K562 (cell line): ENCODE data around the gene AGAP3. TPM values are rescaled to one million over a fixed set of nuclear protein-coding genes. Genes with fewer than 3 reads are reported as not detected.

ENCODE experiments used
- ATF7 ChIP-seq: fragments of 450-650 bp; IDR thresholded peaks from 2 replicates; pipeline ENCODE4 v1.7.1; 2014; ENCODE audit warnings: mild to moderate bottlenecking, moderate library complexity
- HDAC2 ChIP-seq: fragments of 450-650 bp; IDR thresholded peaks from 2 replicates; pipeline ENCODE4 v1.6.1; 2016; ENCODE audit warnings: mild to moderate bottlenecking
- HDGF ChIP-seq: fragments of 450-650 bp; IDR thresholded peaks from 2 replicates; pipeline ENCODE4 v1.6.1; 2016
- JUN ChIP-seq, 2 experiments: sonication (generic) in 1 of 2; formaldehyde crosslinking in 1 of 2; IDR thresholded peaks; 2 replicates each; pipeline versions ENCODE4 v1.6.1 to v1.8.0; 2012 to 2022; ENCODE audit warnings: borderline replicate concordance in 2 of 2, mild to moderate bottlenecking in 2 of 2, improper control_type of control experiment in 1 of 2, low read depth in 1 of 2, low read length in 1 of 2, missing genetic modification reagents in 1 of 2
- NCOA4 ChIP-seq: fragments of 450-650 bp; IDR thresholded peaks from 2 replicates; pipeline ENCODE4 v1.6.1; 2018; ENCODE audit warnings: mild to moderate bottlenecking; ENCODE audit not compliant: partially characterized antibody
- PHB2 ChIP-seq: fragments of 450-650 bp; IDR thresholded peaks from 2 replicates; pipeline ENCODE4 v1.6.1; 2017; ENCODE audit warnings: low read depth
- PTTG1 ChIP-seq: fragments of 450-650 bp; IDR thresholded peaks from 2 replicates; pipeline ENCODE4 v1.6.1; 2016; ENCODE audit warnings: low read depth, mild to moderate bottlenecking, missing genetic modification characterization, missing compliant biosample characterization
- RBM14 ChIP-seq: fragments of 200-400 bp; formaldehyde crosslinking; IDR thresholded peaks from 2 replicates; pipeline ENCODE4 v1.6.1; 2018; ENCODE audit warnings: low read depth, mild to moderate bottlenecking, low read length, moderate library complexity, borderline replicate concordance; ENCODE audit not compliant: insufficient read depth
- SMAD1 ChIP-seq: fragments of 150-350 bp; IDR thresholded peaks from 2 replicates; pipeline ENCODE4 v1.6.1; 2014; ENCODE audit warnings: low read length, low read depth; ENCODE audit not compliant: partially characterized antibody
- SMARCA5 ChIP-seq: fragments of 450-650 bp; IDR thresholded peaks from 2 replicates; pipeline ENCODE4 v1.6.1; 2016
- ZNF436 ChIP-seq: fragments of 250-450, 450-650 bp; sonication (Bioruptor Pico); formaldehyde crosslinking; IDR thresholded peaks from 2 replicates; pipeline ENCODE4 v1.7.0; 2020; ENCODE audit warnings: mild to moderate bottlenecking
- ZNF79 ChIP-seq: fragments of 250-450 bp; sonication (Bioruptor Pico); IDR thresholded peaks from 2 replicates; pipeline ENCODE4 v1.4.0; 2020; ENCODE audit warnings: low read depth, mild to moderate bottlenecking, moderate library complexity
- polyA plus RNA-seq, 8 experiments: library from polyadenylated mRNA; depleted of rRNA in 4 of 8; stranded (reverse) in 5 of 8; unstranded in 3 of 8; fragments of >200 nt; fragmentation: Nextera tagmentation in 2 of 8; fragmentation: Illumina TruSeq in 1 of 8; extraction: Ambion mirVana in 2 of 8; extraction: Trizol in 1 of 8; gene quantifications; 2 replicates each; pipeline versions ENCODE4 v1.2.1 to v1.2.3, GENCODE V29; 2011 to 2014; ENCODE audit warnings: inconsistent platforms in 1 of 8, missing spikeins in 1 of 8
- total RNA-seq, 7 experiments: library from RNA; depleted of rRNA in 6 of 7; stranded (reverse); fragments of >200 nt in 6 of 7; fragmentation: Illumina TruSeq in 2 of 7; extraction: Trizol in 2 of 7; gene quantifications; 2 replicates each; pipeline versions ENCODE4 v1.2.1 to v1.2.3, GENCODE V29; 2011 to 2021; ENCODE audit warnings: low replicate concordance in 1 of 7
- TF ChIP-seq, protein P1 (sequence below): fragments of 450-650 bp; IDR thresholded peaks from 2 replicates; pipeline ENCODE4 v1.6.1; 2018; ENCODE audit not compliant: partially characterized antibody
- TF ChIP-seq, protein P2 (sequence below): fragments of 250-450 bp; sonication (Bioruptor Pico); IDR thresholded peaks from 2 replicates; pipeline ENCODE4 v1.4.0; 2020; ENCODE audit warnings: mild to moderate bottlenecking
- TF ChIP-seq, protein P3 (sequence below): sonication (generic); formaldehyde crosslinking; IDR thresholded peaks from 2 replicates; pipeline ENCODE4 v1.8.1; 2023; ENCODE audit warnings: mild to moderate bottlenecking, missing genetic modification reagents, moderate library complexity
- TF ChIP-seq, protein P4 (sequence below): fragments of 450-650 bp; IDR thresholded peaks from 2 replicates; pipeline ENCODE4 v1.6.1; 2017; ENCODE audit warnings: antibody characterized with exemption, mild to moderate bottlenecking

AGAP3 gene
- total and polyA plus RNA-seq, 9 of the 15 experiments (the other 6 are each of a cell fraction or from before 2014, with no cell fraction given), result 3.4 to 208 (median 62.2) TPM

DNA sequence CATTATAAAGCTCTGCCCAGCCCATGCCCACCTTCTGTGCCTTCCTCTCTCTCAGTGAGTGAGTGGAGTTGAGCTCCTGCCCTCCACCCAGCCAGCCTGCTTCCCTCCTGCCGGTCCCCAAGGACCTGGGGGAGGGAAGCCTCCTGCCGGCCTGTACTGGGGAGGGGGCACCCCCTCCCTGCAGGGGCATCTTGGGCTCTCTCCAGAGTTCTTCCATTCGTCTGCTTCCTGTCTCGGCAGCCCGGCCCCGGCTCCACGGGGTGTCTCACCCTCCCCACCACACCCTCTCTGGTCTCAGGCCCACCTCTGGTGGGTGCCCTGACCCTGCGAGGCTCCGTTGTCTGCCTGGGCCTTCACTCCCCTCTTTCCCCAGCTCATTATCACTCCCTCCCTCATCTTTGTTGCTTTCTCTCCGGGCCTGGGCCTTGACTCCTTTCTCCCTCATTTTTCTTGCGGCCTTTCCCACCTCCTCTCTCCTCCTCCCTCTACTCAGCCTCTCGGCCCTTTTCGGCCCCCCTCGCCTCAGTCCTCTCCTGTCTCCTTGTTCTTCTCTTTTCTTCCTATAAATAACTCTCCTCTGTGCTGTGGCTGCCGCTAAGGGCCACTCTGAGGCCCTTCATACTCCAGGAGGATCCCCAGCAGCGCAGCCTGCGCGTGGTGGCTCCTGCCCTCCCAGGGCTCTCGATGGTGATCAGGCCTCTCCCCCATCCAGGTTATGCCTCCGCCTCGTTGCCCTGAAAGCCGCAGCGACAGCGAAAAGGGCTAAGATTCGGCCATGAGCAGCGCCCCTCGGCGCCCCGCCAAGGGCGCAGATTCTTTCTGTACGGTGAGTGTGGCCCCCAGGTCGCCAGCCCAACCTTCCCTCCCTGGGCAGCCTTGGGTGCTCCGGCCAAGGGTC, 24.8 kb upstream of the AGAP3 start (continued):
- TF ChIP-seq ATF7 (no peak), NCOA4 (peak; percentile 52), JUN (IDR thresholded peaks at IDR 0.05; ENCODE audit: borderline replicate concordance, low read depth, low read length) (no peak), JUN (CRISPR knock-in tag; IDR thresholded peaks at IDR 0.05; ENCODE audit: borderline replicate concordance) (no peak), ZNF436 (CRISPR knock-in tag) (no peak), RBM14 (0 out of 2 replicates have a peak, but pooled peaks have one; percentile 50), HDAC2 (no peak), SMAD1 (no peak), SMARCA5 (peak; percentile 23; the same call in 1 of the 2 replicates), HDGF (peak; percentile 53; the same call in 1 of the 2 replicates), PTTG1 (tag) (no peak), PHB2 (0 out of 2 replicates have a peak, but pooled peaks have one; percentile 60), ZNF79 (CRISPR knock-in tag) (no peak)
- TF ChIP-seq, protein P1, sequence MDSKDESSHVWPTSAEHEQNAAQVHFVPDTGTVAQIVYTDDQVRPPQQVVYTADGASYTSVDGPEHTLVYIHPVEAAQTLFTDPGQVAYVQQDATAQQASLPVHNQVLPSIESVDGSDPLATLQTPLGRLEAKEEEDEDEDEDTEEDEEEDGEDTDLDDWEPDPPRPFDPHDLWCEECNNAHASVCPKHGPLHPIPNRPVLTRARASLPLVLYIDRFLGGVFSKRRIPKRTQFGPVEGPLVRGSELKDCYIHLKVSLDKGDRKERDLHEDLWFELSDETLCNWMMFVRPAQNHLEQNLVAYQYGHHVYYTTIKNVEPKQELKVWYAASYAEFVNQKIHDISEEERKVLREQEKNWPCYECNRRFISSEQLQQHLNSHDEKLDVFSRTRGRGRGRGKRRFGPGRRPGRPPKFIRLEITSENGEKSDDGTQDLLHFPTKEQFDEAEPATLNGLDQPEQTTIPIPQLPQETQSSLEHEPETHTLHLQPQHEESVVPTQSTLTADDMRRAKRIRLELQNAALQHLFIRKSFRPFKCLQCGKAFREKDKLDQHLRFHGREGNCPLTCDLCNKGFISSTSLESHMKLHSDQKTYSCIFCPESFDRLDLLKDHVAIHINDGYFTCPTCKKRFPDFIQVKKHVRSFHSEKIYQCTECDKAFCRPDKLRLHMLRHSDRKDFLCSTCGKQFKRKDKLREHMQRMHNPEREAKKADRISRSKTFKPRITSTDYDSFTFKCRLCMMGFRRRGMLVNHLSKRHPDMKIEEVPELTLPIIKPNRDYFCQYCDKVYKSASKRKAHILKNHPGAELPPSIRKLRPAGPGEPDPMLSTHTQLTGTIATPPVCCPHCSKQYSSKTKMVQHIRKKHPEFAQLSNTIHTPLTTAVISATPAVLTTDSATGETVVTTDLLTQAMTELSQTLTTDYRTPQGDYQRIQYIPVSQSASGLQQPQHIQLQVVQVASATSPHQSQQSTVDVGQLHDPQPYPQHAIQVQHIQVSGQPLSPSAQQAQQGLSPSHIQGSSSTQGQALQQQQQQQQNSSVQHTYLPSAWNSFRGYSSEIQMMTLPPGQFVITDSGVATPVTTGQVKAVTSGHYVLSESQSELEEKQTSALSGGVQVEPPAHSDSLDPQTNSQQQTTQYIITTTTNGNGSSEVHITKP, result no peak
- TF ChIP-seq, protein P2, sequence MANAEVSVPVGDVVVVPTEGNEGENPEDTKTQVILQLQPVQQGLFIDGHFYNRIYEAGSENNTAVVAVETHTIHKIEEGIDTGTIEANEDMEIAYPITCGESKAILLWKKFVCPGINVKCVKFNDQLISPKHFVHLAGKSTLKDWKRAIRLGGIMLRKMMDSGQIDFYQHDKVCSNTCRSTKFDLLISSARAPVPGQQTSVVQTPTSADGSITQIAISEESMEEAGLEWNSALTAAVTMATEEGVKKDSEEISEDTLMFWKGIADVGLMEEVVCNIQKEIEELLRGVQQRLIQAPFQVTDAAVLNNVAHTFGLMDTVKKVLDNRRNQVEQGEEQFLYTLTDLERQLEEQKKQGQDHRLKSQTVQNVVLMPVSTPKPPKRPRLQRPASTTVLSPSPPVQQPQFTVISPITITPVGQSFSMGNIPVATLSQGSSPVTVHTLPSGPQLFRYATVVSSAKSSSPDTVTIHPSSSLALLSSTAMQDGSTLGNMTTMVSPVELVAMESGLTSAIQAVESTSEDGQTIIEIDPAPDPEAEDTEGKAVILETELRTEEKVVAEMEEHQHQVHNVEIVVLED (CRISPR knock-in tag), result no peak
- TF ChIP-seq, protein P3, sequence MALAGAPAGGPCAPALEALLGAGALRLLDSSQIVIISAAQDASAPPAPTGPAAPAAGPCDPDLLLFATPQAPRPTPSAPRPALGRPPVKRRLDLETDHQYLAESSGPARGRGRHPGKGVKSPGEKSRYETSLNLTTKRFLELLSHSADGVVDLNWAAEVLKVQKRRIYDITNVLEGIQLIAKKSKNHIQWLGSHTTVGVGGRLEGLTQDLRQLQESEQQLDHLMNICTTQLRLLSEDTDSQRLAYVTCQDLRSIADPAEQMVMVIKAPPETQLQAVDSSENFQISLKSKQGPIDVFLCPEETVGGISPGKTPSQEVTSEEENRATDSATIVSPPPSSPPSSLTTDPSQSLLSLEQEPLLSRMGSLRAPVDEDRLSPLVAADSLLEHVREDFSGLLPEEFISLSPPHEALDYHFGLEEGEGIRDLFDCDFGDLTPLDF (CRISPR knock-in tag), result 0 out of 2 replicates have a peak, but pooled peaks have one; percentile 26
- TF ChIP-seq, protein P4, sequence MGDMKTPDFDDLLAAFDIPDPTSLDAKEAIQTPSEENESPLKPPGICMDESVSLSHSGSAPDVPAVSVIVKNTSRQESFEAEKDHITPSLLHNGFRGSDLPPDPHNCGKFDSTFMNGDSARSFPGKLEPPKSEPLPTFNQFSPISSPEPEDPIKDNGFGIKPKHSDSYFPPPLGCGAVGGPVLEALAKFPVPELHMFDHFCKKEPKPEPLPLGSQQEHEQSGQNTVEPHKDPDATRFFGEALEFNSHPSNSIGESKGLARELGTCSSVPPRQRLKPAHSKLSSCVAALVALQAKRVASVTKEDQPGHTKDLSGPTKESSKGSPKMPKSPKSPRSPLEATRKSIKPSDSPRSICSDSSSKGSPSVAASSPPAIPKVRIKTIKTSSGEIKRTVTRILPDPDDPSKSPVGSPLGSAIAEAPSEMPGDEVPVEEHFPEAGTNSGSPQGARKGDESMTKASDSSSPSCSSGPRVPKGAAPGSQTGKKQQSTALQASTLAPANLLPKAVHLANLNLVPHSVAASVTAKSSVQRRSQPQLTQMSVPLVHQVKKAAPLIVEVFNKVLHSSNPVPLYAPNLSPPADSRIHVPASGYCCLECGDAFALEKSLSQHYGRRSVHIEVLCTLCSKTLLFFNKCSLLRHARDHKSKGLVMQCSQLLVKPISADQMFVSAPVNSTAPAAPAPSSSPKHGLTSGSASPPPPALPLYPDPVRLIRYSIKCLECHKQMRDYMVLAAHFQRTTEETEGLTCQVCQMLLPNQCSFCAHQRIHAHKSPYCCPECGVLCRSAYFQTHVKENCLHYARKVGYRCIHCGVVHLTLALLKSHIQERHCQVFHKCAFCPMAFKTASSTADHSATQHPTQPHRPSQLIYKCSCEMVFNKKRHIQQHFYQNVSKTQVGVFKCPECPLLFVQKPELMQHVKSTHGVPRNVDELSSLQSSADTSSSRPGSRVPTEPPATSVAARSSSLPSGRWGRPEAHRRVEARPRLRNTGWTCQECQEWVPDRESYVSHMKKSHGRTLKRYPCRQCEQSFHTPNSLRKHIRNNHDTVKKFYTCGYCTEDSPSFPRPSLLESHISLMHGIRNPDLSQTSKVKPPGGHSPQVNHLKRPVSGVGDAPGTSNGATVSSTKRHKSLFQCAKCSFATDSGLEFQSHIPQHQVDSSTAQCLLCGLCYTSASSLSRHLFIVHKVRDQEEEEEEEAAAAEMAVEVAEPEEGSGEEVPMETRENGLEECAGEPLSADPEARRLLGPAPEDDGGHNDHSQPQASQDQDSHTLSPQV, result no peak
